NCI-H146 treated with DMSO at 0.1 percent for 48 hours (cell line): ENCODE results near the gene PPIP5K1.
"Not testable (repeated sequence)": the region's sequence is repeated elsewhere in the genome, so short reads cannot be mapped to it uniquely, and the experiment has no call there.

ENCODE experiments used
- DNase-seq: peaks from one replicate; lab custom pipeline; 2025; ENCODE audit not compliant: unreplicated experiment; lab: John Stamatoyannopoulos, UW

Gene PPIP5K1

DNA sequence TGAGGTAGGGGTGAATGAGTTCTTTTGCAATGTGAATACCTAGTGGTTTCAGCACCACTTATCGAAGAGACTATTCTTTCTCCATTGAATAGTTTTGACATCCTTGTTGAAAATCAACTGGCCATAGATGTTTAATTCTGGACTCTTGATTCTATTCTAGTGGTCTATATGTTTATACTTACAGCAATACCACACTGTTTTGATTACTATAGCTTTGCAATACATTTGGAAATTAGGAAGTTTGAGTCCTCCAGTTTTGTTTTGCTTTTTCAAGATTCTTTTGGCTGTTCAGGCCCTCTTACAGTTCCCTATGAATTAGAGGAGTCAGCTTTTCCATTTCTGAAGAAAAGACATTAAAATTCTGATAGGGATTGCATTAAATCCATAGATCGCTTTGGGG lies 42.5 kb downstream of the PPIP5K1 start:
- DNase-seq = no peak

DNA sequence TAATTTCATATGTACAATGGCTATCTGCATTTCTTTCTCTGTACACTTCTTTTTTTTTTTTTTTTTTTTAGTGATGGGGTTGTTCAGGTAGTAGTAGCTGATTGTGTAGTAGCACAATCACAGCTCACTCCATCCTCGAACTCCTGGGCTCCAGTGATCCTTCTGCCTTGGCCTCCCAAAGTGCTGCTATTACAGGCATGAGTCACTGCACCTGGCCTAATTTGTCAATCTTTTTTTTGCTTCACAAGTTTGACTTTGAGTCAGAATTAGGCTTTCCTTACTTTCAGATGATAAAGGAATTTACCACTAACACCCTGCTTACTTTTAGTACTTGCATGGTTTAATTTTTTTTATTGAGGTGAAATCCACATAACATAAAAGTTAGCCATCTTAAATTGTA lies 44.6 kb downstream of the PPIP5K1 start:
- no peak for DNase-seq

DNA sequence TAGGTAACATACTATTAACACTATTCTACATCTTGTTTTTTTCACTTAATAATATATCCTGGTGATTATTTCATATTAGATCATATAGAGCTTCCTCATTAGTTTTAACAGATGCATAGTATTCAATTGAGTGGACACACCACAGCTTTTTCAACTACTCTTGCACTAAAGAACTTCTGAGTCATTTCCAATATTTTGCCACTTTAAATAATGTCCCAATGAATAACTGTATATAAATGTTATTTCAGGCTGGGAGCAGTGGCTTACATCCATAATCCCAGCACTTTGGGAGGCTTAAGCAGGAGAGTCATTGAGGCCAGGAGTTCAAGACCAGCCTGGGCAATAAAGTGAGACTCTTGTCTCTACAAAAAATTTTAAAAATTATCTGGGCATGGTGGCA lies 45.7 kb downstream of the PPIP5K1 start:
- DNase-seq = no peak

DNA sequence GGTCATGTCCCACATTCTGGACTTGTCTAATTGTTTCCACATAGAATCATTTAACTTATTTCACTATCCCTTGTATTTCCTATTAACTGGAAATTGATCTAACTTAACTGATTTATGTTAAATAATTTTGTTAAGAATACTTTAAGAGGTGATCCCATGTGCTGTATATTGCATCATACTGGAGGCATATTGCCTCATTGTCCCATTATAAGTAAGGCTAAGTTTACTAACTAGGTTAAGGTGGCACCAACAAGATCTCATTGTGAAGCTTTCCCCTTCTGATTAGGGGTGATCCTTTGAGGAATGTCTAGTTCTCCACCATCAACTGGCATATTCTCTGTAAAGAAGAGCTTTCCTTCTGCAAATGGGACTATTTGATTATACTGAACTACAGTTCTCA lies 48.2 kb downstream of the PPIP5K1 start:
- DNase-seq = no peak

DNA sequence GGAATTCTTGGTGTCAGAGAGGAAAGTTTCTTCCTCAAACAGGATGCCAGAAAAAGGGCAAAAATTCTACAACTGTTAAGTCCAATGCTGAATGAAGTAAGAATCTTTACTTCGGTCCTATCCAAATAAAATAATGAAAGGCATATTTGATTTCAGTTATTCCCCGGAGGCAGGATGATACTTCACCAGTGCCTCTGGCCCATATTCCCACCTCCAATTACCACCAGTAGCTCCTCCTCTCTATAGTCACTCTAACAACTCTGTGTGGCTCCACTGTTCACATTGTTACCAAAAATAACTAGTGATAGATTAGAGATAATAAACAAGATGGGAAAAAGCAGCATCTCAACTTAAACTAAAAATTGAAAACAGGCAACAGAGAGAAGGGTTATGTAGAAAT lies 51.9 kb downstream of the PPIP5K1 start:
- no peak for DNase-seq

DNA sequence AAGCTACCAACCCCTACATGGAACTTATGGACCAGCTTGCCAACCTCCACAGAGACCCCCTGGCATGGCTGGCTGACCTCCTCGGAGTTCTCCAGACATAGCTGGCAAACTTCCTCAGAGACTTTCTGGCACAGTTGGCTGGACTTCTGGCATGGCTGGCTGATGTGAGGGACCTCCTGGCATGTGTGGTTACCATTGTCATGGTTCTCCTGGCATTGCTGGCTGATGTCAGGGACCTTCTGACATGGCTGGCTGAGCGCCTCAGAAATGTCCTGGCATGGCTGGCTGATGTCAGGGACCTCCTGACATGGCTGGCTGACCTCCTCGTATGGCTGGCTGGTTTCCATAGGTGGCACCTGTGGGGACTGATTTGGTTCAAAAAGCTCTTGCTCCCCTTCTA lies 55.1 kb downstream of the PPIP5K1 start:
- DNase-seq = no peak

DNA sequence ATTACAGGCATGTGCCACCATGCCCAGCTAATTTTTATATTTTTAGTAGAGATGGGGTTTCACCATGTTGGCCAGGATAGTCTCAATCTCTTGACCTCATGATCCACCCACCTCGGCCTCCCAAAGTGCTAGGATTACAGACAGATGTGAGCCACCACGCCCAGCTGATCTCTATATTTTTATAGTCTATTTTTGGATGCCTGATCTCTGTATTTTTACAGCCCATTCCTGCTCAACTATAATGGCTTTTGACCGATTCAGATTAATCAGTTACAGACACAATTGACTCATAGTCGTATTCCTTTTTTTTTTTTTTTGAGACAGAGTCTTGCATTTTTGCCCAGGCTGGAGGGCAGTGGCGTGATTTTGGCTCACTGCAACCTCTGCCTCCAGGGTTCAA lies 57.2 kb downstream of the PPIP5K1 start:
- not testable (repeated sequence) for DNase-seq

DNA sequence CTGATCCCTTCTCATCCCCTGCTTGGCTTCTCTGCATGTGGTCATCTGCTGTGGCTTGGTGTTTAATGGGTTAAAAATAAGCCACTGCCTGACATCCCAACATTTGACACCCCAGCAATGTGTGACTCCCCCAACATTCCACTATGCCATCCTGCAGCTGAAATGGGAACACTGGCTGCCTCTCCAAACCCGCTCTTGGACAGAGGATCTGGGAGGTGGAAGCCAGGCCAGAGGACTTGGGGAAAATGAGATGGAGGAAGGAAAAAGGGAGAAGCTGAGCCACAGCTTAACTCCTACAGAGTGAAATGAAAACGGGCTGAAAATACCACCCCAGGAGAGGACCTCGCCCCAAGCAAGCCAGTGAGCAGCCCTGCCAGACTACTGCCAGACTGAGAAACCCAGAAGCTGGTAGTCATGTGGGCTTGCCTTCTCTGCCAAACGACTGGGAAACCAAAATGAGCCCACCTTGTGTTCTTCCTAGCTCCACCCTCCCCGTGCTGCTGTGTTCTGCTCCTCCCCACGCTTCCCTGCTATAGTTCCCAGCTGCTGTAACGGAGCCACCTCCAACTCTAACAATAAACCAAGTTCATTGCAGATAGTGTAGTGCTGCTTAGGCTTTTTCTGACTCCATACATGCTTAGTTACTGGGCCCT lies 58.9 kb downstream of the PPIP5K1 start:
- DNase-seq = no peak

DNA sequence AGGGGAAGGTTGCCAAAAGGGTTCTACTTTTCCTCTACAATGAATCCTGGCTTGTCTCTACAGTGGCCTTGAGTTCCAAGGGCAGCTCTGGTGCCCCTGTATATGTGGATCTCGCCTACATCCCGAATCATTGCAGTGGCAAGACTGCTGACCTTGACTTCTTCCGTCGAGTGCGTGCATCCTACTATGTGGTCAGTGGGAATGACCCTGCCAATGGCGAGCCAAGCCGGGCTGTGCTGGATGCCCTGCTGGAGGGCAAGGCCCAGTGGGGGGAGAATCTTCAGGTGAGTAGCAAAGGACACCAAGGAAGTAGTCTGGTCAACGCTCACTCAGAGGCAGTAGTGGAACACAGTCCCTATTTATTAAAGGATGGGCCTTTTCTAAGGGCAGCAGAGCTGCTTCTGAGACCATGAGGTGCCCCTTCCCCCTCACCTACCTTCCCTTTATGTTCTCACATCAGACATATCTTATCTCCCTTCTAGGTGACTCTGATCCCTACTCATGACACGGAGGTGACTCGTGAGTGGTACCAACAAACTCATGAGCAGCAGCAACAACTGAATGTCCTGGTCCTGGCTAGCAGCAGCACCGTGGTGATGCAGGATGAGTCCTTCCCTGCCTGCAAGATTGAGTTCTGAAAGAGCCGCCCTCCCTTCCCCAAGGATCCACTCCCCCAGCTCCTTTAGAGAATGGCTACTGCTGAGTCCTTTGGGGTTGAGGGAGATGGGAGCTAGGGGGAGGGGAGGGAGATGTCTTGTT lies 60.2 kb downstream of the PPIP5K1 start:
- no peak for DNase-seq

DNA sequence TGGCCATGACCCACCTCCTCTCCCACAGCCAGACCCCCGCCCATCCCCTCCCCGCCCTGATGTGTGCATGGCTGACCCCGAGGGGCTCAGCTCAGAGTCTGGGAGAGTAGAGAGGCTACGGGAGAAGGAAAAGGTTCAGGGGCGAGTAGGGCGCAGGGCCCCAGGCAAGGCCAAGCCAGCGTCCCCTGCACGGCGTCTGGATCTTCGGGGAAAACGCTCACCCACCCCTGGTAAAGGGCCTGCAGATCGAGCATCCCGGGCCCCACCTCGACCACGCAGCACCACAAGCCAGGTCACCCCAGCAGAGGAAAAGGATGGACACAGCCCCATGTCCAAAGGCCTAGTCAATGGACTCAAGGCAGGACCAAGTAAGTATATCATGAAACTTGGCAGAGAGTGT lies 60.9 kb downstream of the PPIP5K1 start:
- DNase-seq = no peak

DNA sequence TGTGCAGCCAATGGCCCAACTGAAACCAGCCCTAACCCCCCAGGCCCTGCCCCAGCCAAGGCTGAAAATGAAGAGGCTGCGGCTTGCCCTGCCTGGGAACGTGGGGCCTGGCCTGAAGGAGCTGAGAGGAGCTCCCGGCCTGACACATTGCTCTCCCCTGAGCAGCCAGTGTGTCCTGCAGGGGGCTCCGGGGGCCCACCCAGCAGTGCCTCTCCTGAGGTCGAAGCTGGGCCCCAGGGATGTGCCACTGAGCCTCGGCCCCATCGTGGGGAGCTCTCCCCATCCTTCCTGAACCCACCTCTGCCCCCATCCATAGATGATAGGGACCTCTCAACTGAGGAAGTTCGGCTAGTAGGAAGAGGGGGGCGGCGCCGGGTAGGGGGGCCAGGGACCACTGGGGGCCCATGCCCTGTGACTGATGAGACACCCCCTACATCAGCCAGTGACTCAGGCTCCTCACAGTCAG lies 61.4 kb downstream of the PPIP5K1 start:
- no peak for DNase-seq

DNA sequence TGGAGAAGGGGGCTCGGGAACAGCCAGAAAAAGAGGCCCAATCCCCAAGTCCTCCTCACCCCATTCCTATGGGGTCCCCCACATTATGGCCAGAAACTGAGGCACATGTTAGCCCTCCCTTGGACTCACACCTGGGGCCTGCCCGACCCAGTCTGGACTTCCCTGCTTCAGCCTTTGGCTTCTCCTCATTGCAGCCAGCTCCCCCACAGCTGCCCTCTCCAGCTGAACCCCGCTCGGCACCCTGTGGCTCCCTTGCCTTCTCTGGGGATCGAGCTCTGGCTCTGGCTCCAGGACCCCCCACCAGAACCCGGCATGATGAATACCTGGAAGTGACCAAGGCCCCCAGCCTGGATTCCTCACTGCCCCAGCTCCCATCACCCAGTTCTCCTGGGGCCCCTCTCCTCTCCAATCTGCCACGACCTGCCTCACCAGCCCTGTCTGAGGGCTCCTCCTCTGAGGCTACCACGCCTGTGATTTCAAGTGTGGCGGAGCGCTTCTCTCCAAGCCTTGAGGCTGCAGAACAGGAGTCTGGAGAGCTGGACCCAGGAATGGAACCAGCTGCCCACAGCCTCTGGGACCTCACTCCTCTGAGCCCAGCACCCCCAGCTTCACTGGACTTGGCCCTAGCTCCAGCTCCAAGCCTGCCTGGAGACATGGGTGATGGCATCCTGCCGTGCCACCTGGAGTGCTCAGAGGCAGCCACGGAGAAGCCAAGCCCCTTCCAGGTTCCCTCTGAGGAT lies 62.0 kb downstream of the PPIP5K1 start:
- DNase-seq = no peak

DNA sequence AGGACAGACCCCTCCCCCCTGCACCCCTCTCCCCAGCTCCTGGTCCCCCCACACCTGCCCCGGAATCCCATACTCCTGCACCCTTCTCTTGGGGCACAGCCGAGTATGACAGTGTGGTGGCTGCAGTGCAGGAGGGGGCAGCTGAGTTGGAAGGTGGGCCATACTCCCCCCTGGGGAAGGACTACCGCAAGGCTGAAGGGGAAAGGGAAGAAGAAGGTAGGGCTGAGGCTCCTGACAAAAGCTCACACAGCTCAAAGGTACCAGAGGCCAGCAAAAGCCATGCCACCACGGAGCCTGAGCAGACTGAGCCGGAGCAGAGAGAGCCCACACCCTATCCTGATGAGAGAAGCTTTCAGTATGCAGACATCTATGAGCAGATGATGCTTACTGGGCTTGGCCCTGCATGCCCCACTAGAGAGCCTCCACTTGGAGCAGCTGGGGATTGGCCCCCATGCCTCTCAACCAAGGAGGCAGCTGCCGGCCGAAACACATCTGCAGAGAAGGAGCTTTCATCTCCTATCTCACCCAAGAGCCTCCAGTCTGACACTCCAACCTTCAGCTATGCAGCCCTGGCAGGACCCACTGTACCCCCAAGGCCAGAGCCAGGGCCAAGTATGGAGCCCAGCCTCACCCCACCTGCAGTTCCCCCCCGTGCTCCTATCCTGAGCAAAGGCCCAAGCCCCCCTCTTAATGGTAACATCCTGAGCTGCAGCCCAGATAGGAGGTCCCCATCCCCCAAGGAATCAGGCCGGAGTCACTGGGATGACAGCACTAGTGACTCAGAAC lies 62.8 kb downstream of the PPIP5K1 start:
- DNase-seq = no peak

DNA sequence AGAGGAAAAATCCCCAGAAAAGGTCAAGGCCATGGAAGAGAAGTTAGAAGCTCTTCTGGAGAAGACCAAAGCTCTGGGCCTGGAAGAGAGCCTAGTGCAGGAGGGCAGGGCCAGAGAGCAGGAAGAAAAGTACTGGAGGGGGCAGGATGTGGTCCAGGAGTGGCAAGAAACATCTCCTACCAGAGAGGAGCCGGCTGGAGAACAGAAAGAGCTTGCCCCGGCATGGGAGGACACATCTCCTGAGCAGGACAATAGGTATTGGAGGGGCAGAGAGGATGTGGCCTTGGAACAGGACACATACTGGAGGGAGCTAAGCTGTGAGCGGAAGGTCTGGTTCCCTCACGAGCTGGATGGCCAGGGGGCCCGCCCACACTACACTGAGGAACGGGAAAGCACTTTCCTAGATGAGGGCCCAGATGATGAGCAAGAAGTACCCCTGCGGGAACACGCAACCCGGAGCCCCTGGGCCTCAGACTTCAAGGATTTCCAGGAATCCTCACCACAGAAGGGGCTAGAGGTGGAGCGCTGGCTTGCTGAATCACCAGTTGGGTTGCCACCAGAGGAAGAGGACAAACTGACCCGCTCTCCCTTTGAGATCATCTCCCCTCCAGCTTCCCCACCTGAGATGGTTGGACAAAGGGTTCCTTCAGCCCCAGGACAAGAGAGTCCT lies 63.6 kb downstream of the PPIP5K1 start:
- DNase-seq = no peak

DNA sequence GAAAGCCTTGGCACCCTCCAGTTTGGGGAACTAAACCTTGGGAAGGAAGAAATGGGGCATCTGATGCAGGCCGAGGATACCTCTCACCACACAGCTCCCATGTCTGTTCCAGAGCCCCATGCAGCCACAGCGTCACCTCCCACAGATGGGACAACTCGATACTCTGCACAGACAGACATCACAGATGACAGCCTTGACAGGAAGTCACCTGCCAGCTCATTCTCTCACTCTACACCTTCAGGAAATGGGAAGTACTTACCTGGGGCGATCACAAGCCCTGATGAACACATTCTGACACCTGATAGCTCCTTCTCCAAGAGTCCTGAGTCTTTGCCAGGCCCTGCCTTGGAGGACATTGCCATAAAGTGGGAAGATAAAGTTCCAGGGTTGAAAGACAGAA lies 64.9 kb downstream of the PPIP5K1 start:
- no peak for DNase-seq

DNA sequence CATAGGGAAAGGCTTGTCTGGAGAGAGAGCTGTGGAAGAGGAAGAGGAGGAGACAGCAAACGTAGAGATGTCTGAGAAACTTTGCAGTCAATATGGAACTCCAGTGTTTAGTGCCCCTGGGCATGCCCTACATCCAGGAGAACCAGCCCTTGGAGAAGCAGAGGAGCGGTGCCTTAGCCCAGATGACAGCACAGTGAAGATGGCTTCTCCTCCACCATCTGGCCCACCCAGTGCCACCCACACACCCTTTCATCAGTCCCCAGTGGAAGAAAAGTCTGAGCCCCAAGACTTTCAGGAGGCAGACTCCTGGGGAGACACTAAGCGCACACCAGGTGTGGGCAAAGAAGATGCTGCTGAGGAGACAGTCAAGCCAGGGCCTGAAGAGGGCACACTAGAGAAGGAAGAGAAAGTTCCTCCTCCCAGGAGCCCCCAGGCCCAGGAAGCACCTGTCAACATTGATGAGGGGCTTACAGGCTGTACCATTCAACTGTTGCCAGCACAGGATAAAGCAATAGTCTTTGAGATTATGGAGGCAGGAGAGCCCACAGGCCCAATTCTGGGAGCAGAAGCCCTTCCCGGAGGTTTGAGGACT lies 65.7 kb downstream of the PPIP5K1 start:
- DNase-seq = no peak

DNA sequence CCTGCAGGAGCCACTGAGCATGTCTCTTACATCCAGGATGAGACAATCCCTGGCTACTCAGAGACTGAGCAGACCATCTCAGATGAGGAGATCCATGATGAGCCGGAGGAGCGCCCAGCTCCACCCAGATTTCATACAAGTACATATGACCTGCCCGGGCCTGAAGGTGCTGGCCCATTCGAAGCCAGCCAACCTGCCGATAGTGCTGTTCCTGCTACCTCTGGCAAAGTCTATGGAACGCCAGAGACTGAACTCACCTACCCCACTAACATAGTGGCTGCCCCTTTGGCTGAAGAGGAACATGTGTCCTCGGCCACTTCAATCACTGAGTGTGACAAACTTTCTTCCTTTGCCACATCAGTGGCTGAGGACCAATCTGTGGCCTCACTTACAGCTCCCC lies 66.4 kb downstream of the PPIP5K1 start:
- DNase-seq = no peak

DNA sequence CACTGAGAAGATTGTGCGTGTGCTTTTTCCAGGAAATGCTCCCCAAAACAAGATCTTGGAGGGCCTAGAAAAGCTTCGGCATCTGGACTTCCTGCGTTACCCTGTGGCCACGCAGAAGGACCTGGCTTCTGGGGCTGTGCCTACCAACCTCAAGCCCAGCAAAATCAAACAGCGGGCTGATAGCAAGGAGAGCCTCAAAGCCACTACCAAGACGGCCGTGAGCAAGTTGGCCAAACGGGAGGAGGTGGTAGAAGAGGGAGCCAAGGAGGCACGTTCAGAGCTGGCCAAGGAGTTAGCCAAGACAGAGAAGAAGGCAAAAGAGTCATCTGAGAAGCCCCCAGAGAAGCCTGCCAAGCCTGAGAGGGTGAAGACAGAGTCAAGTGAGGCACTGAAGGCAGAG lies 67.8 kb downstream of the PPIP5K1 start:
- no peak for DNase-seq

DNA sequence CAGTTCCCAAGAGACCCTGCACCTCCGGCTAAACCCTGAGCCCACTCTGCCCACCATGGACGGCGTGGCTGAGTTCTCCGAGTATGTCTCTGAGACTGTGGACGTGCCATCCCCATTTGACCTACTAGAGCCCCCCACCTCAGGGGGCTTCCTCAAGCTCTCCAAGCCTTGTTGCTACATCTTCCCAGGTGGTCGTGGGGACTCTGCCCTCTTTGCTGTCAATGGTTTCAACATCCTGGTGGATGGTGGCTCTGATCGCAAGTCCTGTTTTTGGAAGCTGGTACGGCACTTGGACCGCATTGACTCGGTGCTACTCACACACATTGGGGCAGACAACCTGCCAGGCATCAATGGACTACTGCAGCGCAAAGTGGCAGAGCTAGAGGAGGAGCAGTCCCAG lies 68.6 kb downstream of the PPIP5K1 start:
- no peak for DNase-seq

DNA sequence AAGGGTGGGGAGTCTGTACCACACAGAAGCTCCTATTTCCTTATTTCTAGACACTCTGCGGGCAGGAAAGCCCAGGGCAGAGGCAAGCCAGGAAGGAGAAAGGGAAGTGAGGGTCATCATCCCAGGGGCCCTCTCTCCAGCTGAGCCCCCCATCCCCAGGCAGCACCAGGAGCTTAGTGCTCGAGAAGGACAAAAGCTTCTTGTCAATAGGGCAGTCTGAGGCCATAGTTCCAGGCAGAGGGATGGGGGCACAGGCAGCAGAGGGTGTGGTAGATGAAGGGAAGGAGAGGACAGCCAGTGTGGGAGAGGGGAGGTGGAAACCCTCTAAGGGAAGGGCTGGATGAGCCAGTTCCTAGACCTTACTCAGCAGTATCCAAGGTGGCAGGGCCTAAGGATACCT lies 69.9 kb downstream of the PPIP5K1 start:
- no peak for DNase-seq
